ENCODE measurements around the gene SRGAP3. TPM values are rescaled to one million over a fixed set of nuclear protein-coding genes. Genes with fewer than 3 reads are reported as not detected.
"Not testable (repeated sequence)": the region's sequence is repeated elsewhere in the genome, so short reads cannot be mapped to it uniquely, and the experiment has no call there.

SRGAP3 gene
- polyA plus RNA-seq, 5 donors: 20.3 to 22.3 (median 20.7) TPM

- DNase-seq: no peak
Observed at GRCh38 chr3:9087831-9088413, 161.5 kb downstream of the SRGAP3 start.

GRCh38 chr3:9085428-9085827 is 164.0 kb downstream of the SRGAP3 start:
- DNase-seq: not testable (repeated sequence)

GRCh38 chr3:9081184-9081818 is 168.1 kb downstream of the SRGAP3 start:
- DNase-seq: no peak

GRCh38 chr3:9080163-9080562 is 169.3 kb downstream of the SRGAP3 start:
- no peak for DNase-seq

GRCh38 chr3:9079676-9080075 is 169.8 kb downstream of the SRGAP3 start:
- DNase-seq: no peak

GRCh38 chr3:9078561-9079240 is 170.7 kb downstream of the SRGAP3 start:
- DNase-seq: no peak

- DNase-seq: no peak
Observed at GRCh38 chr3:9077029-9077428, 172.4 kb downstream of the SRGAP3 start.

GRCh38 chr3:9075762-9076161 is 173.7 kb downstream of the SRGAP3 start:
- DNase-seq: no peak

GRCh38 chr3:9074079-9074478 is 175.4 kb downstream of the SRGAP3 start:
- no peak for DNase-seq

- no peak for DNase-seq
Observed at GRCh38 chr3:9072667-9073009, 176.8 kb downstream of the SRGAP3 start.

- no peak for DNase-seq
Observed at GRCh38 chr3:9071936-9072666, 177.3 kb downstream of the SRGAP3 start.

- no peak for DNase-seq
Observed at GRCh38 chr3:9070961-9071360, 178.5 kb downstream of the SRGAP3 start.

- DNase-seq: no peak
Observed at GRCh38 chr3:9069971-9070370, 179.5 kb downstream of the SRGAP3 start.

- DNase-seq: peak; percentile 87 to 90
Observed at GRCh38 chr3:9068051-9068450, 181.4 kb downstream of the SRGAP3 start.

GRCh38 chr3:9067352-9067975 is 182.0 kb downstream of the SRGAP3 start:
- DNase-seq: peak; percentile 44 to 71

GRCh38 chr3:9066775-9067174 is 182.7 kb downstream of the SRGAP3 start:
- DNase-seq: no peak

GRCh38 chr3:9066141-9066540 is 183.3 kb downstream of the SRGAP3 start:
- DNase-seq: no peak

GRCh38 chr3:9064850-9065249 is 184.6 kb downstream of the SRGAP3 start:
- DNase-seq: peak in 1 of 2 donors; percentile 4

- DNase-seq: peak in 1 of 2 donors; percentile 9
Observed at GRCh38 chr3:9064251-9064650, 185.2 kb downstream of the SRGAP3 start.

GRCh38 chr3:9062570-9062969 is 186.9 kb downstream of the SRGAP3 start:
- no peak for DNase-seq

- DNase-seq: no peak
Observed at GRCh38 chr3:9061634-9062033, 187.8 kb downstream of the SRGAP3 start.
